Neural progenitor cell (in vitro differentiated cells): Measurements from ENCODE around the gene CIDEB. TPM values are rescaled to one million over a fixed set of nuclear protein-coding genes. Genes with fewer than 3 reads are reported as not detected.
A peak's percentile ranks its signal among the peaks of the same experiment; 100 is the strongest.

Source experiments
- DNase-seq: peaks from one replicate; pipeline ENCODE4 v3.0.0-alpha.2; 2016; ENCODE audit warnings: low spot score
- H2AFZ ChIP-seq: fragments of 200-600 bp; sonication (generic); replicated peaks from 2 replicates; pipeline ENCODE4 v1.6.1; 2016; ENCODE audit warnings: antibody characterized with exemption
- H3F3A ChIP-seq: fragments of 200-600 bp; sonication (generic); 2 replicates; pipeline ENCODE4 v1.6.1; 2016; ENCODE audit warnings: antibody characterized with exemption, low read depth
- H3K27ac ChIP-seq: fragments of 200-600 bp; sonication (generic); 2 replicates; pipeline ENCODE4 v1.5.1; 2016; ENCODE audit warnings: mild to moderate bottlenecking
- H3K27me3 ChIP-seq: fragments of 200-600 bp; sonication (generic); 2 replicates; pipeline ENCODE4 v1.6.1; 2016; ENCODE audit warnings: mild to moderate bottlenecking, moderate library complexity
- H3K36me3 ChIP-seq: fragments of 200-600 bp; sonication (generic); 2 replicates; pipeline ENCODE4 v1.5.1; 2016
- H3K4me1 ChIP-seq: fragments of 200-600 bp; sonication (generic); 2 replicates; pipeline ENCODE4 v1.6.1; 2016; ENCODE audit warnings: mixed run types
- H3K4me2 ChIP-seq: fragments of 200-600 bp; sonication (generic); 2 replicates; pipeline ENCODE4 v1.6.1; 2016
- H3K4me3 ChIP-seq: fragments of 200-600 bp; sonication (generic); 2 replicates; pipeline ENCODE4 v1.5.1; 2016
- H3K79me2 ChIP-seq: fragments of 200-600 bp; sonication (generic); 2 replicates; pipeline ENCODE4 v1.6.1; 2016; ENCODE audit warnings: low read depth
- H3K9ac ChIP-seq: fragments of 200-600 bp; sonication (generic); 2 replicates; pipeline ENCODE4 v1.6.1; 2016
- H3K9me3 ChIP-seq: fragments of 200-600 bp; sonication (generic); 2 replicates; pipeline ENCODE4 v1.5.1; 2016; ENCODE audit warnings: low read depth
- H4K20me1 ChIP-seq: fragments of 200-600 bp; sonication (generic); 2 replicates; pipeline ENCODE4 v1.6.1; 2016; ENCODE audit warnings: low read depth
- H3K27ac Mint-ChIP-seq: 3 replicates; pipeline ENCODE4 v1.8.0; 2021; ENCODE audit warnings: mixed read lengths
- H3K27me3 Mint-ChIP-seq: 2 replicates; pipeline ENCODE4 v1.8.0; 2022; ENCODE audit warnings: low read depth, mild to moderate bottlenecking, inconsistent platforms, moderate library complexity, mixed read lengths; ENCODE audit not compliant: insufficient read depth
- H3K36me3 Mint-ChIP-seq: 3 replicates; pipeline ENCODE4 v1.8.0; 2021; ENCODE audit warnings: mixed read lengths
- H3K4me1 Mint-ChIP-seq: 3 replicates; pipeline ENCODE4 v1.8.0; 2021; ENCODE audit warnings: mixed read lengths
- H3K4me3 Mint-ChIP-seq: 3 replicates; pipeline ENCODE4 v1.8.0; 2021; ENCODE audit warnings: mild to moderate bottlenecking, moderate library complexity, mixed read lengths
- H3K9me3 Mint-ChIP-seq: 3 replicates; pipeline ENCODE4 v1.8.0; 2020; ENCODE audit warnings: mixed read lengths
- EZH2 ChIP-seq: fragments of 200-600 bp; sonication (generic); IDR thresholded peaks from 2 replicates; pipeline ENCODE4 v1.6.1; 2017; ENCODE audit warnings: antibody characterized with exemption, mild to moderate bottlenecking, moderate library complexity
- EZH2phosphoT487 ChIP-seq: fragments of 200-600 bp; sonication (generic); IDR thresholded peaks from 2 replicates; pipeline ENCODE4 v1.6.1; 2017; ENCODE audit warnings: antibody characterized with exemption
- total RNA-seq: library from RNA; depleted of rRNA; stranded (reverse); fragments of >200 nt; gene quantifications from 2 replicates; pipeline ENCODE4 v1.2.3, GENCODE V29; 2015; ENCODE audit warnings: low replicate concordance
- TF ChIP-seq, protein P1 (sequence below): fragments of 200-600 bp; sonication (generic); IDR thresholded peaks from 2 replicates; pipeline ENCODE4 v1.5.1; 2017; ENCODE audit warnings: antibody characterized with exemption, mild to moderate bottlenecking

CIDEB gene
- total RNA-seq, 1 donor from 2014 or later, result not detected

DNA sequence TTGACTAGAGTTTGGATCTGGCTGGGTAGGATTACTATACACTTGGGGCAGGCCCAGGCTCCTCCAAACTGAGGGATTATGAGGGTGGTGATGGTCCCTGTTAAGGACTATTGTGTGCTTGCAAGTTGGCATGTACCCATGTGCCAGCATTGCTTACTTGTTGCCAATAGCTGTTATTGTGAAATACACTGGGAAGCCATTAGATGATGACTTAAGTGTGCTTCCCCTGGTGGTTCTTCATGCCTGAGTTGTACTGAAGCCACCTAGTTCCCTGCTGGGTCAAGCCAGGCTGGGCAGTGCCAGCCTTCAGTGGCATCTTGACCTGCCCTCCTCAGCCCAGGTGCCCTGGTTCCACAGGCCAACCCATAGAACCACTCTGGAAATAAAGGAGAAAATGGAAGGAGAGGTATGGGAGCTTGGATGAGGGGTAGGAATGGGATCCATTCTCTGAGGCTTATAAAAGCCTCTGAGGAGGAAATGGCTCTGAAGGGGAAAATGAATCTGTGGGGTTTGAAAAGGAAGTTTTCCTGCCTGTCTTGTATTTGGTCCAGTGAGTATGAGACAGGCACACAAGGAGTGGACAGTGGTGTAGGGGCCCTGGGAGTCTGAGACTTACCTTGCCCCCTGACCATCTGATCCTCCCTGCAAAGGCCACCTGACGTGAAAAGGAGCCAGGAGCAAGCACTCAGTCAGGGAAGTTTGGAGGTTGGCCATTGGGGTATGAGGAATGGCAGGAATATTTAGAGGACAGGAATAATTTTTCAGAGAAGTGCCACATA, 4.2 kb upstream of the CIDEB start:
- Mint-ChIP-seq H3K4me3 (peak overlapping the region; percentile 41), H3K9me3 (no peaks in the 10 kb centered on the region), H3K4me1 (peaks cover 5% of the 10 kb centered on the region), H3K27me3 (peaks cover 12% of the 10 kb centered on the region), H3K27ac (no peak overlapping the region), H3K36me3 (peaks cover 2% of the 10 kb centered on the region)
- H3K27me3 ChIP-seq, result peaks cover 3% of the 10 kb centered on the region
- H3K36me3 ChIP-seq, result no peaks in the 10 kb centered on the region
- no peak overlapping the region for H3K4me2 ChIP-seq
- DNase-seq, result no peak
- no peaks in the 10 kb centered on the region for H4K20me1 ChIP-seq
- TF ChIP-seq EZH2phosphoT487, result no peak
- H3K9me3 ChIP-seq, result no peaks in the 10 kb centered on the region
- no peak overlapping the region for H2AFZ ChIP-seq
- H3K4me3 ChIP-seq, result no peak overlapping the region
- no peak overlapping the region for H3K27ac ChIP-seq
- no peaks in the 10 kb centered on the region for H3K4me1 ChIP-seq
- H3F3A ChIP-seq, result no peaks in the 10 kb centered on the region
- no peaks in the 10 kb centered on the region for H3K79me2 ChIP-seq
- no peak overlapping the region for H3K9ac ChIP-seq

DNA sequence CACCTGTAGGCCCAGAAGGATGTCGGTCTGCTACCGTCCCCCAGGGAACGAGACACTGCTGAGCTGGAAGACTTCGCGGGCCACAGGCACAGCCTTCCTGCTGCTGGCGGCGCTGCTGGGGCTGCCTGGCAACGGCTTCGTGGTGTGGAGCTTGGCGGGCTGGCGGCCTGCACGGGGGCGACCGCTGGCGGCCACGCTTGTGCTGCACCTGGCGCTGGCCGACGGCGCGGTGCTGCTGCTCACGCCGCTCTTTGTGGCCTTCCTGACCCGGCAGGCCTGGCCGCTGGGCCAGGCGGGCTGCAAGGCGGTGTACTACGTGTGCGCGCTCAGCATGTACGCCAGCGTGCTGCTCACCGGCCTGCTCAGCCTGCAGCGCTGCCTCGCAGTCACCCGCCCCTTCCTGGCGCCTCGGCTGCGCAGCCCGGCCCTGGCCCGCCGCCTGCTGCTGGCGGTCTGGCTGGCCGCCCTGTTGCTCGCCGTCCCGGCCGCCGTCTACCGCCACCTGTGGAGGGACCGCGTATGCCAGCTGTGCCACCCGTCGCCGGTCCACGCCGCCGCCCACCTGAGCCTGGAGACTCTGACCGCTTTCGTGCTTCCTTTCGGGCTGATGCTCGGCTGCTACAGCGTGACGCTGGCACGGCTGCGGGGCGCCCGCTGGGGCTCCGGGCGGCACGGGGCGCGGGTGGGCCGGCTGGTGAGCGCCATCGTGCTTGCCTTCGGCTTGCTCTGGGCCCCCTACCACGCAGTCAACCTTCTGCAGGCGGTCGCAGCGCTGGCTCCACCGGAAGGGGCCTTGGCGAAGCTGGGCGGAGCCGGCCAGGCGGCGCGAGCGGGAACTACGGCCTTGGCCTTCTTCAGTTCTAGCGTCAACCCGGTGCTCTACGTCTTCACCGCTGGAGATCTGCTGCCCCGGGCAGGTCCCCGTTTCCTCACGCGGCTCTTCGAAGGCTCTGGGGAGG, 3.1 kb upstream of the CIDEB start, which contains the start of gene LTB4R:
Gene LTB4R, plus strand, starts transcription at position 857 of the 959 bp plus-strand sequence. CDS start 4,150 bp downstream, outside the sequence.
- Histone ChIP-seq H3K9ac (no peak within 1 kb of the TSS), H3K79me2 (no peaks in the 10 kb centered on the region), H3K27ac (no peak within 1 kb of the TSS), H3K4me1 (no peaks in the 10 kb centered on the region), H3K4me2 (no peak within 1 kb of the TSS), H3F3A (no peaks in the 10 kb centered on the region), H3K9me3 (no peaks in the 10 kb centered on the region), H4K20me1 (no peaks in the 10 kb centered on the region), H3K4me3 (no peak within 1 kb of the TSS), H3K36me3 (no peaks in the 10 kb centered on the region), H3K27me3 (no peaks in the 10 kb centered on the region), H2AFZ (no peak within 1 kb of the TSS)
- no peak for DNase-seq
- peaks cover 2% of the 10 kb centered on the region for H3K36me3 Mint-ChIP-seq
- peaks cover 12% of the 10 kb centered on the region for H3K27me3 Mint-ChIP-seq
- H3K9me3 Mint-ChIP-seq, result no peaks in the 10 kb centered on the region
- peaks cover 5% of the 10 kb centered on the region for H3K4me1 Mint-ChIP-seq
- peak within 1 kb of the TSS; percentile 55 for H3K4me3 Mint-ChIP-seq
- no peak within 1 kb of the TSS for H3K27ac Mint-ChIP-seq
- TF ChIP-seq, protein P1, sequence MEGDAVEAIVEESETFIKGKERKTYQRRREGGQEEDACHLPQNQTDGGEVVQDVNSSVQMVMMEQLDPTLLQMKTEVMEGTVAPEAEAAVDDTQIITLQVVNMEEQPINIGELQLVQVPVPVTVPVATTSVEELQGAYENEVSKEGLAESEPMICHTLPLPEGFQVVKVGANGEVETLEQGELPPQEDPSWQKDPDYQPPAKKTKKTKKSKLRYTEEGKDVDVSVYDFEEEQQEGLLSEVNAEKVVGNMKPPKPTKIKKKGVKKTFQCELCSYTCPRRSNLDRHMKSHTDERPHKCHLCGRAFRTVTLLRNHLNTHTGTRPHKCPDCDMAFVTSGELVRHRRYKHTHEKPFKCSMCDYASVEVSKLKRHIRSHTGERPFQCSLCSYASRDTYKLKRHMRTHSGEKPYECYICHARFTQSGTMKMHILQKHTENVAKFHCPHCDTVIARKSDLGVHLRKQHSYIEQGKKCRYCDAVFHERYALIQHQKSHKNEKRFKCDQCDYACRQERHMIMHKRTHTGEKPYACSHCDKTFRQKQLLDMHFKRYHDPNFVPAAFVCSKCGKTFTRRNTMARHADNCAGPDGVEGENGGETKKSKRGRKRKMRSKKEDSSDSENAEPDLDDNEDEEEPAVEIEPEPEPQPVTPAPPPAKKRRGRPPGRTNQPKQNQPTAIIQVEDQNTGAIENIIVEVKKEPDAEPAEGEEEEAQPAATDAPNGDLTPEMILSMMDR, result no peak
- TF ChIP-seq EZH2 (no peak), EZH2phosphoT487 (no peak)

DNA sequence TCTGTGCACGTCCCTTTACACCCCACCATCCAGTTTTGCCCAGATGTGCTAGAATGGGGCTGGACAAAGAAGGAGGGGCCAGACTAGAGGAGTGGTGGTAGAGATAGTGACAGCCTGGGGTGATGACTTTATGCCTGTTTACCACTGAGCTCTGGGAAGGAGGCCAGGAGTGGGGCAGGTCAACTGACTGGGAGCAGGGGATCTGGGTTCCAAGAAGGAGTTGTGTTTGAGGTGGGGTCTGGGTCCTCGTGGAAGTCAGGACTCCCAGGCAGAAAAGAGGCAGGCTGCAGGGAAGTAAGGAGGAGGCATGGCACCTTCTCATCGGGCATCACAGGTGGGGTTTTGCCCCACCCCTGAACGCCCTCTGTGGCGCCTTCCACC, 2.5 kb upstream of the CIDEB start:
- no peaks in the 10 kb centered on the region for H4K20me1 ChIP-seq
- Mint-ChIP-seq H3K9me3 (no peaks in the 10 kb centered on the region), H3K36me3 (peaks cover 3% of the 10 kb centered on the region), H3K4me1 (peaks cover 5% of the 10 kb centered on the region), H3K27me3 (peaks cover 11% of the 10 kb centered on the region), H3K4me3 (peak overlapping the region; percentile 55), H3K27ac (no peak overlapping the region)
- H3K79me2 ChIP-seq, result no peaks in the 10 kb centered on the region
- no peaks in the 10 kb centered on the region for H3K36me3 ChIP-seq
- no peaks in the 10 kb centered on the region for H3K27me3 ChIP-seq
- no peaks in the 10 kb centered on the region for H3F3A ChIP-seq
- H3K27ac ChIP-seq, result no peak overlapping the region
- H3K9ac ChIP-seq, result no peak overlapping the region
- H3K4me2 ChIP-seq, result no peak overlapping the region
- no peak overlapping the region for H2AFZ ChIP-seq
- TF ChIP-seq EZH2 (no peak), EZH2phosphoT487 (no peak)
- TF ChIP-seq, protein P1, result no peak
- no peaks in the 10 kb centered on the region for H3K9me3 ChIP-seq
- no peaks in the 10 kb centered on the region for H3K4me1 ChIP-seq
- H3K4me3 ChIP-seq, result no peak overlapping the region
- no peak for DNase-seq
